Ovary (tissue), 9 donors: ENCODE results near the gene DENND1A. TPM values are rescaled to one million over a fixed set of nuclear protein-coding genes. Genes with fewer than 3 reads are reported as not detected.

Experiments
- DNase-seq, 5 donors: peaks; one replicate each; pipeline ENCODE4 v3.0.0-alpha.2; 2019 to 2020
- H3K27ac ChIP-seq, 2 donors: fragments of 200-600 bp; one replicate each; pipeline versions ENCODE4 v1.5.1 to v1.8.0; 2019 to 2022
- H3K27me3 ChIP-seq: fragments of 200-600 bp; one replicate; pipeline ENCODE4 v1.8.0; 2022
- H3K36me3 ChIP-seq: fragments of 200-600 bp; sonication (generic); one replicate; pipeline ENCODE4 v1.5.1; 2019
- H3K4me1 ChIP-seq: one replicate; pipeline ENCODE4 v1.8.1; 2013; ENCODE audit warnings: mild to moderate bottlenecking, moderate library complexity; ENCODE audit not compliant: insufficient read depth
- H3K4me3 ChIP-seq: fragments of 200-600 bp; sonication (generic); one replicate; pipeline ENCODE4 v1.5.1; 2017
- H3K9me3 ChIP-seq, 2 donors: fragments of 200-600 bp in 1 of 2; sonication (generic) in 1 of 2; one replicate each; pipeline versions ENCODE4 v1.5.1 to v1.8.1; 2013 to 2019; ENCODE audit warnings: mild to moderate bottlenecking in 1 of 2, moderate library complexity in 1 of 2
- EP300 ChIP-seq: sonication (generic); formaldehyde crosslinking; IDR thresholded peaks from one replicate; pipeline ENCODE4 v1.6.1; 2017; ENCODE audit warnings: antibody characterized with exemption
- POLR2A ChIP-seq: fragments of 450-650 bp; IDR thresholded peaks from one replicate; pipeline ENCODE4 v1.6.1; 2017; ENCODE audit warnings: antibody characterized with exemption, mild to moderate bottlenecking, moderate library complexity
- WGBS, 3 donors: extraction: QIAGEN DNeasy Blood & Tissue Kit in 1 of 3; methylation state at CpG; one replicate each; pipeline versions ENCODE4 v1.1.5 to v1.1.7; 2013 to 2017; 5-methylcytosine and 5-hydroxymethylcytosine counted together
- intact Hi-C, 4 donors: fragments of 100-400 bp; cut with DNase I; formaldehyde crosslinking; loops; one replicate each; pipeline versions ENCODE4 v1.11.0 to v1.15.1; 2022 to 2023
- polyA plus RNA-seq, 2 donors: library from polyadenylated mRNA; stranded (reverse); fragments of 200-250 nt in 1 of 2; fragments of 350-450 nt in 1 of 2; fragmentation: Illumina TruSeq in 1 of 2; extraction: RNeasy Lipid Tissue Mini Kit (QIAGEN cat#74804) in 1 of 2; gene quantifications; one replicate each; pipeline ENCODE4 v1.2.3, GENCODE V29; 2013 to 2014
- total RNA-seq, 7 donors: library from RNA; depleted of rRNA in 2 of 7; stranded (reverse); fragments of >200 nt in 2 of 7; fragmentation: NEBNext Ultra II Directional in 3 of 7; extraction: Animal tissue kit (Norgen Biotek cat#: 25700) in 3 of 7; gene quantifications; one replicate each; pipeline versions ENCODE4 v1.1.0 to v1.2.4, GENCODE V29; 2016 to 2023
- TF ChIP-seq, protein P1 (sequence below), 3 donors: fragments of 450-650 bp in 2 of 3; fragments of 200-600 bp in 1 of 3; IDR thresholded peaks; one replicate each; pipeline versions ENCODE4 v1.5.1 to v1.8.0; 2016 to 2022; ENCODE audit warnings: antibody characterized with exemption in 3 of 3, mild to moderate bottlenecking in 1 of 3
- donor health status: DM: no; HTN: no; CAD: no; lungs with moderate emphysema.
- donor health status: DM: no; HTN: no; CAD: no.
- donor health status: Bipolar disorder and iron deficiency.
- donor health status: DM: yes; HTN: yes; CAD: no.
- donor health status: DM: no; HTN: no; CAD: no.
- donor health status: DM: yes; HTN: yes; CAD: no.

DENND1A gene
- total and polyA plus RNA-seq, 9 donors, result 10.4 to 24.5 (median 17.1) TPM

DNA sequence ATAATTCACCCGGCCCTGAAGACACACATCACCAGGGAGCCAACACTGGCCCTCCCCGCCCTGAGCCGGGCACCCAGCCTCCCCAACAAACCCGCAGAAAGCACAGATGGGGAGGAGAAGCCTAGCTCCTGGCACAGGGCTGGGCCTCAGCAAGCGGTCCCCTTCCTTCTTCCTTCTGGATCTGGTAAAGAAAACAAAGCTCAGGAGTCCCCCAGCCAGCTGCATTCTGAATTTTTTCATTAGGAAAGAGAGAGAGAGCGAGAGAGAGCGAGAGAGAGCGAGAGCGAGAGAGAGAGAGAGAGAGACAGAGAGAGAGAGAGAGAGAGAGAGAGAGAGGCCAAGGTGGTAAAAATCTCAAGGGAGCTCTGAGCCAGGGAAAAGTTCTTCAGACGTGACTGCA, 378.2 kb downstream of the DENND1A start:
- no peaks in the 10 kb centered on the region for H3K9me3 ChIP-seq
- no peaks in the 10 kb centered on the region for H3K27me3 ChIP-seq
- H3K4me3 ChIP-seq, result no peak overlapping the region
- 84 to 97% (median 91%) methylated on average over 10 of the region's 10 CpGs for WGBS, 3 donors
- TF ChIP-seq, protein P1, sequence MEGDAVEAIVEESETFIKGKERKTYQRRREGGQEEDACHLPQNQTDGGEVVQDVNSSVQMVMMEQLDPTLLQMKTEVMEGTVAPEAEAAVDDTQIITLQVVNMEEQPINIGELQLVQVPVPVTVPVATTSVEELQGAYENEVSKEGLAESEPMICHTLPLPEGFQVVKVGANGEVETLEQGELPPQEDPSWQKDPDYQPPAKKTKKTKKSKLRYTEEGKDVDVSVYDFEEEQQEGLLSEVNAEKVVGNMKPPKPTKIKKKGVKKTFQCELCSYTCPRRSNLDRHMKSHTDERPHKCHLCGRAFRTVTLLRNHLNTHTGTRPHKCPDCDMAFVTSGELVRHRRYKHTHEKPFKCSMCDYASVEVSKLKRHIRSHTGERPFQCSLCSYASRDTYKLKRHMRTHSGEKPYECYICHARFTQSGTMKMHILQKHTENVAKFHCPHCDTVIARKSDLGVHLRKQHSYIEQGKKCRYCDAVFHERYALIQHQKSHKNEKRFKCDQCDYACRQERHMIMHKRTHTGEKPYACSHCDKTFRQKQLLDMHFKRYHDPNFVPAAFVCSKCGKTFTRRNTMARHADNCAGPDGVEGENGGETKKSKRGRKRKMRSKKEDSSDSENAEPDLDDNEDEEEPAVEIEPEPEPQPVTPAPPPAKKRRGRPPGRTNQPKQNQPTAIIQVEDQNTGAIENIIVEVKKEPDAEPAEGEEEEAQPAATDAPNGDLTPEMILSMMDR (IDR thresholded peaks at IDR 0.05), result no peak
- TF ChIP-seq EP300, result no peak
- no peak for TF ChIP-seq POLR2A
- no peaks in the 10 kb centered on the region for H3K4me1 ChIP-seq
- no peak for DNase-seq
- intact Hi-C loops, result no loop called here
- no peaks in the 10 kb centered on the region for H3K36me3 ChIP-seq
- no peak overlapping the region for H3K27ac ChIP-seq

DNA sequence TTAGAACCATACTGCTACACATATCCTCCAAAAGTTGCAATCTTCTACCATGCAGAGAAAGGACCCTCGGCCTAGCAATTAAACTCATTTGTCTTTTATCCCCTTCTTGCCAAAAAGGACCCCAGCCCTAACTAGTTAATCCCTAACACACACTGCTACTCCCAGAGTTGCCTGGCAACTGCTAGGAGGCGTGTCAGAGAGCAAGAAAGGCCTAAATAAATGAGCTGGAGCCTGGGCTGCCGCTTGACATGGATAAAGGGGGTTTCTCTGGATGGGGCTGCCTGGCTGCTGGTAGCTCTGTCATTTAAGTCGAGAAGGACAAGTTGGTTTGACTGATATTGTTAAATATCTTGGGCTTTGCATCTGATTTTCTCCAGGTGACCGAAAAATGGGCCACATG, 379.1 kb downstream of the DENND1A start:
- H3K27me3 ChIP-seq, result no peaks in the 10 kb centered on the region
- WGBS, 3 donors, result 73 to 86% (median 74%) methylated on average over 5 of the region's 5 CpGs
- TF ChIP-seq, protein P1 (IDR thresholded peaks at IDR 0.05), result no peak
- no peak for TF ChIP-seq EP300
- TF ChIP-seq POLR2A, result no peak
- intact Hi-C loops, result no loop called here
- no peaks in the 10 kb centered on the region for H3K9me3 ChIP-seq
- no peak overlapping the region for H3K27ac ChIP-seq
- DNase-seq, result no peak
- no peak overlapping the region for H3K4me3 ChIP-seq
- no peaks in the 10 kb centered on the region for H3K4me1 ChIP-seq
- H3K36me3 ChIP-seq, result no peaks in the 10 kb centered on the region

DNA sequence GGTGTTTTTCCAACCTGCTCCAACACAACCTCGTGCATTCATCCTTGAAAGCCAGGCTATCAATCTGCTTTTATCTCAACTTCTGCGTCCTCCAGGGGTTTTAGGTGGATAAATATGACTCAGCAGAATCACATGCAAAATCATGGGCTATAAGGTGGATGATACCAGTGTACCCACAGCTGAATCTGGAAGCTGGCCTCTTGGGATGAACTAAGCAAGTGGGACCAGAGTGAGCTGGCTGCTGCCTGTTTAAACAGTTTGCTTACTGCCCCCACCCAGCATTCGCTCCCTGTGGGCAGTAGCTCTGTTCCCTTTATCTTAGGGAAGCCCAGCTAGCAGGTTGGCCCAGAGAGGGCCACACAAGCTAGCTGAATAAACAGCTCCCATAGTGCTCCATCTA, 379.9 kb downstream of the DENND1A start:
- no peak for DNase-seq
- Histone ChIP-seq H3K4me1 (no peaks in the 10 kb centered on the region), H3K27ac (no peak overlapping the region), H3K27me3 (no peaks in the 10 kb centered on the region), H3K4me3 (no peak overlapping the region), H3K9me3 (no peaks in the 10 kb centered on the region), H3K36me3 (no peaks in the 10 kb centered on the region)
- intact Hi-C loops, result no loop called here
- no peak for TF ChIP-seq POLR2A
- TF ChIP-seq, protein P1 (IDR thresholded peaks at IDR 0.05), result no peak
- no peak for TF ChIP-seq EP300
- 46 to 67% (median 61%) methylated on average over 3 of the region's 3 CpGs for WGBS, 3 donors

DNA sequence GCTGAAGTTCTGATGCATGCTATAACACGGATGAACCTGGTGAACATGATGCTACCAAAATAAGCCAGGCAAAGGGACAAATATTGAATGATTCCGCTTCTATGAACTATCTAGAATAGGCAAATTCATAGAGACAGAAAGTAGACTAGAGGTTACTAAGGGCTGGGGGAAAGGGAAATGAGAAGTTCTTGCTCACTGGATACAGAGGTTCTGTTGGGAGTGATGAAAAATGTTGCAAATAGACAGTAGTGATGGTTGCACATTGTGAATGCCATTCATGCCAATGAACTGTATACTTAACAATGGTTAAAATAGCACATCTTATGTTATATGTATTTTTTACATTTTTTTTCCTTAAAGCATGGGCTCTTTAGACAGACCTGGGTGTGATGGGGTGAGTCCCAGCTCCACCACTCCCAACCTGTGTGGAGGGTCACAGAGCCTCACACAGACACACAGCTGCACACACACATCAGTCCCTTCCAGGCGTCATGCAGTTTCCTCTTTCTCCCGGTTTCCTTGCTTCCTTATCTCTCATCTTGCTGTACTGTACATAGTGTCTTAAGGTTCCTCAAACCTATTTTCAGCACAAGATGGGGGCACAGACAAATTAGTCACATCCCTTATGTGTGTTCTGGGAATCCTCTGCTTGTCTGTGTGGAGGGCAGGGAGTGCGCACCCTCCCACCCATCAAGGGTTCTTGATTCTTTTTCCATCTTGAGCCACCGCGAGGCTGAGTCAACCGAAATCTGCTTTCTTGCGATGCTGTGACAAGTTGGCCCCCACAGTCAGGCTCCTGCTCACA, 381.0 kb downstream of the DENND1A start:
- DNase-seq, result no peak
- Histone ChIP-seq H3K4me3 (no peak overlapping the region), H3K4me1 (no peaks in the 10 kb centered on the region), H3K27me3 (no peaks in the 10 kb centered on the region), H3K36me3 (no peaks in the 10 kb centered on the region), H3K27ac (no peak overlapping the region), H3K9me3 (no peaks in the 10 kb centered on the region)
- WGBS, 3 donors, result 88 to 90% (median 89%) methylated on average over 9 of the region's 9 CpGs
- intact Hi-C loops, result loop anchor here in 2 of 4 donors (10.0 kb wide), 2 partner anchors 486 to 776 kb away; no protein-coding TSS in a partner anchor
- no peak for TF ChIP-seq POLR2A
- TF ChIP-seq EP300, result no peak
- TF ChIP-seq, protein P1 (IDR thresholded peaks at IDR 0.05), result no peak
